GM23338 (cell line): ENCODE results near the gene EYA4. TPM values are rescaled to one million over a fixed set of nuclear protein-coding genes. Genes with fewer than 3 reads are reported as not detected.

ENCODE experiments used
- ATAC-seq: fragments of 200-7000 bp; cut with Tn5 transposase; 3 replicates; pipeline ENCODE4 v1.9.1; 2020
- DNase-seq: peaks from one replicate; pipeline ENCODE4 v3.0.0-alpha.2; 2015; ENCODE audit warnings: low spot score
- H2AFZ ChIP-seq: fragments of 200-600 bp; sonication (generic); 2 replicates; pipeline ENCODE4 v1.8.0; 2016; ENCODE audit warnings: antibody characterized with exemption, mild to moderate bottlenecking, moderate library complexity
- H3F3A ChIP-seq: fragments of 200-600 bp; sonication (generic); replicated peaks from 2 replicates; pipeline ENCODE4 v1.8.0; 2017; ENCODE audit warnings: antibody characterized with exemption, mixed run types, low read depth
- H3K27ac ChIP-seq: fragments of 200-600 bp; sonication (generic); 2 replicates; pipeline ENCODE4 v1.6.1; 2016; ENCODE audit warnings: low read depth
- H3K27me3 ChIP-seq: fragments of 200-600 bp; sonication (generic); 2 replicates; pipeline ENCODE4 v1.8.0; 2016; ENCODE audit warnings: mild to moderate bottlenecking, mixed run types, moderate library complexity; ENCODE audit not compliant: insufficient read depth
- H3K36me3 ChIP-seq: fragments of 200-600 bp; sonication (generic); 2 replicates; pipeline ENCODE4 v1.8.0; 2016; ENCODE audit warnings: mild to moderate bottlenecking; ENCODE audit not compliant: insufficient read depth
- H3K4me1 ChIP-seq: fragments of 200-600 bp; sonication (generic); 2 replicates; pipeline ENCODE4 v1.8.0; 2016; ENCODE audit warnings: mild to moderate bottlenecking, moderate library complexity; ENCODE audit not compliant: insufficient read depth
- H3K4me2 ChIP-seq: fragments of 200-600 bp; sonication (generic); 2 replicates; pipeline ENCODE4 v1.7.1; 2017; ENCODE audit warnings: mixed run types
- H3K4me3 ChIP-seq: fragments of 200-600 bp; sonication (generic); 2 replicates; pipeline ENCODE4 v1.6.1; 2016; ENCODE audit warnings: mixed run types
- H3K79me2 ChIP-seq: fragments of 200-600 bp; sonication (generic); replicated peaks from 2 replicates; pipeline ENCODE4 v1.8.0; 2017; ENCODE audit warnings: mild to moderate bottlenecking; ENCODE audit not compliant: insufficient read depth
- H3K9me2 ChIP-seq: fragments of 200-600 bp; sonication (generic); 2 replicates; pipeline ENCODE4 v1.8.0; 2017; ENCODE audit not compliant: insufficient read depth
- H4K20me1 ChIP-seq: fragments of 200-600 bp; sonication (generic); replicated peaks from 2 replicates; pipeline ENCODE4 v1.8.0; 2017; ENCODE audit warnings: mild to moderate bottlenecking; ENCODE audit not compliant: insufficient read depth
- H3K27ac Mint-ChIP-seq: 2 replicates; pipeline ENCODE4 v1.8.0; 2020; ENCODE audit warnings: inconsistent platforms, mild to moderate bottlenecking, moderate library complexity, mixed read lengths
- H3K27me3 Mint-ChIP-seq: 3 replicates; pipeline ENCODE4 v1.8.0; 2022; ENCODE audit warnings: low read depth, mild to moderate bottlenecking, moderate library complexity, mixed read lengths, inconsistent platforms; ENCODE audit not compliant: insufficient read depth, poor library complexity
- H3K36me3 Mint-ChIP-seq: 3 replicates; pipeline ENCODE4 v1.8.0; 2021; ENCODE audit warnings: low read depth, mild to moderate bottlenecking, inconsistent platforms, moderate library complexity, mixed read lengths
- H3K4me1 Mint-ChIP-seq: 3 replicates; pipeline ENCODE4 v1.8.0; 2020; ENCODE audit warnings: mild to moderate bottlenecking, inconsistent platforms, mixed read lengths
- H3K4me3 Mint-ChIP-seq: 3 replicates; pipeline ENCODE4 v1.8.0; 2021; ENCODE audit warnings: moderate library complexity, mild to moderate bottlenecking, inconsistent platforms, mixed read lengths
- H3K9me3 Mint-ChIP-seq: 3 replicates; pipeline ENCODE4 v1.8.0; 2020; ENCODE audit warnings: moderate library complexity, mild to moderate bottlenecking, inconsistent platforms, mixed read lengths
- REST ChIP-seq: IDR thresholded peaks from one replicate; pipeline ENCODE4 v1.6.1; 2018; ENCODE audit warnings: antibody characterized with exemption; ENCODE audit not compliant: unreplicated experiment
- ZNF462 ChIP-seq: fragments of 250-450 bp; sonication (Bioruptor Pico); IDR thresholded peaks from 2 replicates; pipeline ENCODE4 v1.5.0; 2020; ENCODE audit warnings: mild to moderate bottlenecking, moderate library complexity
- polyA plus RNA-seq: library from polyadenylated mRNA; unstranded; fragments of >200 nt; fragmentation: Nextera tagmentation; extraction: Ambion mirVana; gene quantifications from 2 replicates; pipeline ENCODE4 v1.2.1, GENCODE V29; 2016
- total RNA-seq: library from RNA; depleted of rRNA; stranded (reverse); fragments of >200 nt; shearing (Covaris generic); gene quantifications from 2 replicates; pipeline ENCODE4 v1.2.3, GENCODE V29; 2014

Gene EYA4
- total and polyA plus RNA-seq, 2 experiments from 2014 or later = 0.05 to 0.21 TPM

- no peak for TF ChIP-seq REST
- no peak for TF ChIP-seq ZNF462
- no peak for ATAC-seq
Measured at GRCh38 chr6:133399426-133399825, 158.3 kb downstream of the EYA4 start.

More at GRCh38 chr6:133399426-133399825, 158.3 kb downstream of the EYA4 start:
- no peaks in the 10 kb centered on the region for H3K79me2 ChIP-seq
- DNase-seq = no peak
- no peaks in the 10 kb centered on the region for H4K20me1 ChIP-seq
- no peak overlapping the region for H2AFZ ChIP-seq
- no peaks in the 10 kb centered on the region; the same call in 1 of the 2 replicates for H3K9me2 ChIP-seq
- Mint-ChIP-seq H3K27ac (no peak overlapping the region), H3K4me3 (no peak overlapping the region), H3K36me3 (no peaks in the 10 kb centered on the region), H3K4me1 (peaks cover 9% of the 10 kb centered on the region; the same call in 2 of the 3 replicates), H3K9me3 (no peaks in the 10 kb centered on the region), H3K27me3 (no peaks in the 10 kb centered on the region)
- no peaks in the 10 kb centered on the region for H3K4me1 ChIP-seq
- no peak overlapping the region for H3K27ac ChIP-seq
- no peaks in the 10 kb centered on the region for H3F3A ChIP-seq
- no peak overlapping the region for H3K4me2 ChIP-seq
- H3K36me3 ChIP-seq = no peaks in the 10 kb centered on the region
- H3K4me3 ChIP-seq = no peak overlapping the region
- no peaks in the 10 kb centered on the region for H3K27me3 ChIP-seq
